NAMALWA (cell line): ENCODE results near the gene RTEL1.
"Not testable (repeated sequence)": the region's sequence is repeated elsewhere in the genome, so short reads cannot be mapped to it uniquely, and the experiment has no call there.

ENCODE experiments used
- DNase-seq: peaks from one replicate; pipeline ENCODE4 v3.0.0-alpha.2; 2015; ENCODE audit warnings: low spot score

RTEL1 gene

GRCh38 chr20:63652192-63652980 is 5.7 kb upstream of the RTEL1 start:
- DNase-seq: no peak

GRCh38 chr20:63653041-63653973 is 4.8 kb upstream of the RTEL1 start, which contains the start of gene STMN3:
Gene STMN3 (minus strand): TSS chr20:63653424. CDS start chr20:63653345, 79 bp downstream.
- DNase-seq: no peak

DNA sequence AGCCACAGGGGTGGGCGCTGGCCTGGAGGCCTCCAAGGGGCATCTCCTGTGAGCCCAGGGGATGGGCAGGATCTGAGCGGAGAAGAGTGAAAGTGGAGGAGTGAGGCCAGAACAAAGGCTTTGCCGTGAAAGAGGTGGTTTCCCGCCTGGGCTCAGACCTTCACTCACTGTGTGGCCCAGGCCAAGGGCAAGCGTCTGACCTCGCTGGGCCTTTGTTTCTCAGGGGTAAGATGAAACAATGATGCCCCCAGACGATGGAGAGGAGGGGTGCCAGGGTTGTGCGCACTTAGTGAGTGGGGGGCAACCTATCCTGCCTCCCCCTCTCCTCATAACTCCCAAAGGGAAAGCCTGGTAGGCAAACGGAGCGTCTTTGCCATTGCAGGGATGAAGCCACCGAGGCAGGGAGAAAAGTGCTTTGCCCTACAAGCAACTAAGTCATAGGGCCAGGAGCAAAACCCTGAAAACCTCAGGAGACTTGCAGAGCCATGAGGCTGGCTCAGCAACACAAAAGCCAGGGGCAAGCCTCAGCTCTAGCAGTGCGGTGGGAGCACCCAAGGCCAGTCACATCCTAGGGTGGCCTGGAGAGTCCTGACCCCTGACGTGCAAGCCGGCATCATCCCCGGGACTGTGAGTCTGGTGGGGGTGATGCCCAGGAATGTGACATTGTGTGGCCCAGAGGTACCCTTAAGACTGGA is 4.0 kb upstream of the RTEL1 start:
- DNase-seq: no peak

- no peak for DNase-seq
These were observed 2.9 kb upstream of the RTEL1 start for GRCh38 chr20:63655249-63655648.

DNA sequence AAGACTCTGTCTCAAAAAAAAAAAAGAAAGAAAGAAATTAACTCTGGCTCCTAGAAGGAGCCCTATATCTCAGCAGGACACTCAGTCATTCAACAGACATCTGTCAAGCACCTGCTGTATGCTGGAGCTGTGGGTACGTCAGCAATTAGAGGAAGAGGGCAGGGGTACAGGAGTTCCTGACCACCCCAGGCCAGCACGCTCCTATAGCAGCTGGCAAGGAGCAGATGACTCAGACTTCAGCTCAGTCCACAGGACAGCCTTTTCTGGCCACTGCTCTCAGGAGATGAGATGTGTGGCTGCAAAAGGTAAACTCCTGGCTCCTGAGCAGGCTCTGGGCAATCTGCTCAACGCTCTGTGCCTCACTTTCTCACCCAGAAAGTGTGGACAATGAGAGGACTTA is 1.7 kb upstream of the RTEL1 start:
- DNase-seq: no peak

DNA sequence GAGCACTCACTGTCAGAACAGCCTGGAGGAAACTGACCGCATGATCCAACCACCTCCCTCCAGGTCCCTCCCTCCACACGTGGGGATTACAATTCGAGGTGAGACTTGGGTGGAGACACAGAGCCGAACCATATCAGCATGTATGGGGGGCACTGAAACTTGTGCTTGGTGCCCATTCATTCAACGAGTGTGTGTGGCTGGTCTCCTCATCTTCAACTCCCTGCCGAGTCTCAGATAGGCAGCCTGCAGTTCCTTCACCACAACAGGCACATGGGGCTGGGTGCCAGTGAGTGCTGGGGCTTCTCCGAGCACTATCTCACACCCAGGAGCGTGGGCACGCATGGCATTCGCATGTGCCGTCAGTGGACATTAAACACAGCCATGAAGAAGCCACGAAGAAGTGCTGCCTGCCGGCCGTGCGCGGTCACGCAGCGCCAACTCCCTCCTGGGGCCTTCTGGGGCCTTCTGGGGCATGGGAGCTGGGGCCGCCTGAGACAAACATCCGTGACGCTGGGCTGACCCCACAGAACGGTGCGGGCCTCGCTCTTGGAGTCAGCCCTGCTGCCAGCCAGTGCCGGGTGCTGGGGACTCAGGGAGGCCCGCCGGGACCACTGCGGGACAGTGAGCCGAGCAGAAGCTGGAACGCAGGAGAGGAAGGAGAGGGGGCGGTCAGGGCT is 714 bp upstream of the RTEL1 start:
- no peak for DNase-seq

DNA sequence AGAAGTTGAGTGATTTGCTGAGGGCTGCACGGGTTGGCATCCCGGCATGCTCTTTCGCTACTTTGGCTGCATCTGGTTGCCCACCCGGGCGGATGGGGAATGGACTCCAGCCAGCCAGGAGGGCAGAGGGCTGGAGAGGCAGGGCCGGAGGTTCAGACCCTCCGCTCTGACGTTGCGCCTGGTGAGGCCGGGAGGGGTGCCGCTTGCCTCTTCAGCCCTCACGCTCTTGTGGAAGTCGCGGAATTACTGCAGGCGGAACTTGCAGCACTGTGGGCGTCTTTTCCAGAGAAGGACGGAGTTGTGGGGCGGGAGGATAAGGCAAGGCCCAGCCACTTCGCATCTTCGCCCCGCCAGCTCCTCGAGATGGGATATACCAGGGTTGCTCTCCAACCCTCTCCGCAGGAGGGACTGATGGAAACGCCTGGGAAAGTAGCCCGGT is 656 bp downstream of the RTEL1 start:
- no peak for DNase-seq

- no peak for DNase-seq
These were observed 1.3 kb downstream of the RTEL1 start for GRCh38 chr20:63659370-63659769.

GRCh38 chr20:63660174-63660573 is 2.1 kb downstream of the RTEL1 start:
- DNase-seq: not testable (repeated sequence)

- no peak for DNase-seq
These were observed 2.5 kb downstream of the RTEL1 start for GRCh38 chr20:63660622-63661021.

GRCh38 chr20:63661108-63661507 is 3.0 kb downstream of the RTEL1 start:
- DNase-seq: no peak

GRCh38 chr20:63661959-63662812 is 4.1 kb downstream of the RTEL1 start:
- no peak for DNase-seq

GRCh38 chr20:63662813-63663189 is 4.7 kb downstream of the RTEL1 start:
- no peak for DNase-seq

DNA sequence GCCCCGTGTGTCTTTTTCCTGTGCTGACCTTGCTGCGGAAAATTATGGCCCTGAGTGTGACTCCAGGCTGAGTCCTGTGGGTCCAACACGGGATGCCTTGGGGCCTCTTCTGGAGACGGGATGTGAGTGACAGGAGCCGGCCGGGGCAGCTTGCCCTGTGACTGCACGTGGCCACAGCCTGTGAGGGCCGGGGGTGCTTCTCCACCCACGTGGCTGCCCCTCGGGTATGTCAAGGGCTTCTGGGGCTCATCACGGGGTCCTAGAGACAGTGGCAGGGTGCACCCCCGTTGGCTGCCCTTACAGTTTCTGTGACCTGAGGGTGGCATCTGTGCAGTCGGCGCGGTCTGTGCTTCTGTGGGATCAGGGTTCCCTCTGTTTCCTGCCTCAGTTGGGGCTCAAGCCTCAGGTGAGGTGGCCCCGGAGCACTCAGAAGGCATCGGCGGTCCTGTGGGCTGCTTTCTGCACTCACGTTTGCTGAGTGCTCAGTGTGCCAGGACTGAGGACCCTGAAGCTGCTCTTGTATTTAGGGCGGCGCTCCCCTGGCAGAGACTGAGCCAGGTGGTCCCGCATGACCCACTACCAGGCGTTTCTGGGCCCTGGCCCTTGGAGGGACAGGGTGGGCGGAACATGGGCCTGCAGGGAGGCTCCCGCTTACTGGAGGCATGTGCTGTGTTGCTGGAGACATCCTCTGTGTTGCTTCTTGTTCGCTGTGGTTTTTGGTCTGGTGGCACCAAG is 5.4 kb downstream of the RTEL1 start:
- no peak for DNase-seq

GRCh38 chr20:63664143-63664851 is 6.2 kb downstream of the RTEL1 start:
- no peak for DNase-seq

DNA sequence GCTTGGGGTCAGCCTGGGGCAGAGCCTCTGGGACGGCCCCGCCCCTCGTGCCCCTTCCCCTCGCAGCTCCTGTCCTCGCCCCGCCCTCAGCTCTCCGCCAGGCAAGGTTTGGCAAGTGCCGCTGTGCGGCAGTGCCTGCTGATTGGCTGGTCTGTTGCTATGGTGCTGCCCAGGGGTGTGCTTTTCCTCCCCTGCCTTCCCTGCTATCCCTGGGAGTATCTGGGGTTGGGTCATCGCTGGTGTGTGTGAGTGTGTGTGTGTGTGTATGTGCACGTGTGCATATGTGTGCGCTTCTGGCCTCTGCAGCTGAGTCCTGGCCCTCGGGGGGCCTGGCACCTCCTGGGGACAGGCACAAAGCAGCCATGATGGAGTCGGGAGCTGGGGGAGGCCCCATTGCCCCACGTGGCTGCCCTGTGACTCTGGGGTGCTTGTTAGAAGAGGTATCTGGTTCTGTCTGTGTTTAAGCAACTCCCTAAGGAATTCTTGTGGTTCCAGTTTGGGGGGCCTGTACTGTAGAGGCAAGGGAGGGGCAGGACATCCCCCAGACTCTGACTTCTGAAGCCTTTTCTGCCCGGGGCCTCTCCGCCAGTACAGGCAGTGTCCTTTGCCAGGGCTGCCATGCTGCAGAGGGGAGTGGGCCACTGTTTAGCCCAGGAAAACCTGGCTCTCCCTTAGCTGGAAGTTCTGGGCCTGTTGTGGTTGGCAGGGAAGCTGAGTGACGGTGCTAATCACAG is 6.9 kb downstream of the RTEL1 start:
- no peak for DNase-seq

DNA sequence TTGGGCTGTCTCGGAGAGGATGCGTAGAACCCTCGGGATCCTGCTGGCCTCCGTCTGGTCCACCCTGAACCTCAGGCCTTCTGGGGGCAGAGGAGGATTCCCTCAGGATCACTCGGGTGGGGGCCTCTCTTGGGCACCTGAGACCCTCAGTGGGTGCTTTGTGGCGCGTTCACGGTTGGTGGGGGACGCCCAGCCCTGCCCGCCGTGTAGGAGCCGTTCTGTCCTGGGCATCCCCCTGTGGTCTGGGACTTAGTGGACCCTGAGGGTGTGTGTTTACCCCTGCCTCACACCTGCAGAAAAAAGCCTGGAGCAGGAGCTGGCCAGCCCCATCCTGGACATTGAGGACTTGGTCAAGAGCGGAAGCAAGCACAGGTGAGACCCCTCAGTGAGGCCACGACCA is 7.6 kb downstream of the RTEL1 start:
- DNase-seq: no peak

DNA sequence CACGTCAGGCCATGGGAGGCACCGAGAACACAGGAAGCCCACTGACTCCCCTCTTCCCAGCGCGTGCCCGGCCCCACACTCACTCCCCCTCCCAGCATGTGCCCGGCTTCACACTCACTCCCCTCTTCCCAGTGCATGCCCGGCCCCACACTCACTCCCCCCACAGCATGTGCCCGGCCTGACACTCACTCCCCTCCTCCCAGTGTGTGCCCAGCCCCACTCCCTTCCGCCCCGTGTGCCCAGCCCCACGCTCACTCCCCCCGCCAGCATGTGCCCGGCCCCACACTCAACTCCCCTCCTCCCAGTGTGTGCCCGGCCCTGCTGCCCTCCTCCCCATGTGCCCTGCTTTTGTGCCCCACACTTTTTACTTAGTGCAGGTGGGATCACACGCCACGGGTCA is 9.7 kb downstream of the RTEL1 start:
- no peak for DNase-seq

DNA sequence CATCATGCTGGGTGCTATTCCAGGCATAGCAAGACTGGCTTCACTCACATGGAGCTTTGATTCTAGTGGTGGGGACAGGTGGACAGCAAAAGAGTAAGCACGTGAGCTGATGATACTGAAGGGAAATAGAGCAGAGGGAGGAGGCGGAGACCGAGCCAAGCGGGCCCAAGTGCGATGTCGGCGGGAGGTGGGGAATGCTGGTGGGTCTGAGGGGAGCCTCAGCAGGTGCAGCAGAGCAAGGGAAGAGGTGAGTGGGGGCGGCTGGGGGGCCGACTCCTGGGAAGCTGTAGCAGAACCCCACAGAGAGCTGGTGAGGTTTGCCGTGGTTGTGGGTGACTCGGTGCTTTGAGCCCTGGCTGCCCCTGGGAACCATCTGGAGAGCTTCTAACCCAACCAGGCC is 10.2 kb downstream of the RTEL1 start:
- no peak for DNase-seq
